HG02840 (cell line): ENCODE measurements around the gene HS6ST3.

Experiments
- ATAC-seq: cut with Tn5 transposase; IDR thresholded peaks from one replicate; pipeline ENCODE4 v1.9.1; 2021; ENCODE audit warnings: mild to moderate bottlenecking, moderate library complexity, moderate number of reproducible peaks; ENCODE audit not compliant: unreplicated experiment, low FRiP score

The HS6ST3 gene

DNA sequence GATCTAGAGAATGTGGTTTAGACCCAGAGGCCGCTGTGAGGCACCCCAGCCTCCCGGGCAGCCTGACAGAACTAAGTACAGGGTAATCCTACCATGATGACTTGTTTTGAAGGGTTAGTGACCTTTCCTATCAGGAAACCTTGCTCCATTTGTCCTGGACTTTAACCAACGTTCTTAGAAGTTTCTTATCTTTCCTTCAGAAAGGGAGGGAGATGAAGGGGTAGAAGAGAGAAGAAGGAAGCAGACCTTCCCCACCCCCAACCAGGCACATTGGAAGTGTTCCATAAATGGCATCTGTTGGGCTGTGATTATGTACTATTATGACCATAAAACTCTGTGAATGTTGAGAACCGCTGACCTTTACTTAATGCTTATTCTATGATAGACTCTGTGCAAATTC lies 720.2 kb downstream of the HS6ST3 start:
- ATAC-seq = no peak

DNA sequence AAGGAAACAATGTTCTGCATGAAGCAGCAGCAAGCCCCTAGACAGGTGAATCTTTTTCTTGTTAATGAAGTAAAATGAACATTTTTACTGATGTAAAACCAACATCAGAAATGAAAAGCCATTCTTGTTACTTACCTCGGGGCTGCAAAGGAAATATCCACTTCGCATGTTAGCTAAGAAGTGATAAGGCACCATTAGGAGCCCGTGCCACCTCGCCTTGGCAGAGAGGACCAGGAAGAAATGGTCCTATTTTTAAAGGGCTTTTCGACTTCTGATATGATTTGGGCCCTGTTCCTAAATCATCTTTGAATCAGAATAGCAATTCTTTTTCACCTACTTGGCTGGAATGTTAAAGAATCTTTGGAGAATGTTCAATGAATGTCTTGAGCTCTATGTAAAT lies 721.1 kb downstream of the HS6ST3 start:
- ATAC-seq = no peak

GRCh38 chr13:96816261-96816660 lies 726.4 kb downstream of the HS6ST3 start:
- no peak for ATAC-seq

DNA sequence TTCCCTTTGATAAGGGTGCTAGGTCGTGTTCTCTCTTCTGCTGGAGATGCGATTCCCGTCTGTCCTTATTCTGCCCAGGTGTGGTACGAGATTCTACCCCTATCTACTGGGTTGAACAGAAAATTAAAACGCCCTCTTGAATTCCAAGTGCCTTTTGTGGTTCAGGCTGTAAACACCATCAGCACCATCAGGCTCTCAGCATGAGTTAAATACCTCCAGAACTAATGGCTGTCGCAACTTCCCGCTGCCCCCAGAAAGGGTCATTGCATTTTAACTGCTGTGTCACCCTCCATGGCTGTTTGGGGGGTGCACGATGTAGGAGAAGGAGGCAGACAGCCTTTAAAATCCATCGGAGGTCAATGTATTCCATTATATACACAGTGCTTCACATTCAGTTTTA lies 727.0 kb downstream of the HS6ST3 start:
- ATAC-seq = no peak

GRCh38 chr13:96817336-96817941 lies 727.5 kb downstream of the HS6ST3 start:
- ATAC-seq = no peak

DNA sequence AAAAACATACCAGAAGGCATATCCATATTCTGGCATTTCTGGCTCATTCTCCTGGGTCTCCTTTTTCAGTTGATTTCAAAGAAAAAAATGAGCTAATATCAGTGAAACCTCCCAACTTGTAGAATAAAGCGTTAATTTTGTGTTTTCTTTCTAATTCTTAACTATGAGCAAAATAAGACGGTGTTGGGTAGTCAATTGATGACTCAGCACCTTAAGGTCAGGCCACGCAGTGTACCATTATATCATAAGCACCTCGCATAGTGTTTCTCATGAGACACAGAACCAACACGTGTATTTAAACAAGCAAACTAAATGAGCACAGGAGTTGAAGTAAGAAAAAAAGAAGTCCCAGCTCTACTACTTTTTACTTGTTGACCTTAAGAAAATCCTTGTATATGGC lies 729.5 kb downstream of the HS6ST3 start:
- ATAC-seq = no peak

- ATAC-seq = no peak
Measured at GRCh38 chr13:96821381-96821780, 731.5 kb downstream of the HS6ST3 start.

- no peak for ATAC-seq
Measured at GRCh38 chr13:96821971-96822370, 732.1 kb downstream of the HS6ST3 start.

- no peak for ATAC-seq
Measured at GRCh38 chr13:96822895-96823294, 733.0 kb downstream of the HS6ST3 start.

DNA sequence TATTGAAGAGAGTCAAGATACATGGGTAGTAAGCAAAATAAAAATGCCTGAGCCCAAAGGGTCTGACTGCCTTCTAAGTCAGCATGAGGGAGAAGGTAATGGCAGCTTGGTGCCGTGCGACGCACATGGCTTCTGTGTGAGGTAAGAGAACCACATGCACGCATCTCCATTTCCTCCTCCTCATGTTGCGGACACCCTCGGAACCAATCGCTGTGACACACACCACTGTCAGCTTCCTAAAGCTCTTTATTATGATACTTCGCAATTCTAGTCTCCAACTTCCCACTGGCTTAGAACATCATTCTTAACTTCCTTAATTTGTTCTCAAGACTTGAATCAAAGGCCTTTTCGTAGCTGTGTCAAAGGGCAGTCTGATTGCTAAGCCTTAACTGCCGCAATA lies 734.2 kb downstream of the HS6ST3 start:
- ATAC-seq = no peak

DNA sequence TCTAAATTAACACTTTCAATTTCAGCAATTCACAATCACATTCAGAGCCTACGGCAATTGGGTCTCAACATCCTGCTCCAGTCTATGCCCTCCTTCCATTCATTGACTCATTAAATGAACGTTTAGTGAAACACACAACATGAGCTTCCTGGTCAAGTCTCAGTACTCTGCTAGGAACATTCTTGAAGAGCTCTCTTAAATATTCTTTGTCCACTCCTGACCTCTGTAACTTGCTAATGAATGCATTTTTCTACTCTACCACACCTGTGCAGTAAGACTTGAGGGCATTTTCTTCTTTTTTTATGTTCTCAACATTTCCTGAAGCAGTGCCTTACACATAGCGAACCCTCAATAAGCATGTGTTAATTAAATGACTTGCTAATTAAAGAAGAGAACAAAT lies 735.7 kb downstream of the HS6ST3 start:
- no peak for ATAC-seq

DNA sequence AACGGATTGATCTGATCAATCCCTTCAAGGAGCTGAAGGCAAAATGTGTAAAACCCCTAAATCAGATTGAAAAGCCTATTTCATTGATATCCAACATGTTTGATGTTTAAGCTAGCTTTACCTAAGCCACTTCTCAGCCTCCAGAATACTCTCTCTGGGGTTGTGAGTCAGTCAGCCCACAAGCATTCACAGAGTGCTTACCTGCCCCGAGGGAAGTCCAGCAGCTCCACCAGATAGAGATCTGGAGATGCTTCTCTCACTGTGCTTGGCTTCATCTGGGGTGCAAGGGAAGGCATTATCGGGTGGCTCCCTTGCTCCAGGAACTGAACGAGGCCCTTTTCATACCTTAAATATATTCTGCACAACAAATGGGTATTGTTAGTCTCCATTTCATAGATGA lies 744.7 kb downstream of the HS6ST3 start:
- no peak for ATAC-seq

GRCh38 chr13:96835546-96835945 lies 745.6 kb downstream of the HS6ST3 start:
- no peak for ATAC-seq

DNA sequence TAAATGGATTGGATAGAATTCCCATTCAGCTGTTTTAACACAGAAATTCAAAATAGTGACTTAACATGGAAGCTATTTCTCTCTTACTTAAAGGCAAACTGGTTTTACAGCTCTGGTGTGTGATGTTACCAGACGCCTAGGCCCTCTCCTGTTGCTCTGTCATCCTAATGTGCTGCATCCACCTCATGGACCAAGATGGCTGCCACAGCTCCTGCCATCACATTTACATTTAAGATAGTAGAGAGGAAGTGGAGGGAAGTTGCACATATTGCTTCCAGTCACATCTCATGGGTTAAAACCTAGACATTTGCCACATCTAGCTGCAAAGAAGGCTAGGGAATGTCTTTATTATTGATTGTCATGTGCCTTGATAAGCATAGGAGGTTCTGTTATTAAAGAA lies 746.8 kb downstream of the HS6ST3 start:
- no peak for ATAC-seq

GRCh38 chr13:96837809-96838208 lies 747.9 kb downstream of the HS6ST3 start:
- ATAC-seq = no peak

- no peak for ATAC-seq
Measured at GRCh38 chr13:96844195-96844594, 754.3 kb downstream of the HS6ST3 start.

DNA sequence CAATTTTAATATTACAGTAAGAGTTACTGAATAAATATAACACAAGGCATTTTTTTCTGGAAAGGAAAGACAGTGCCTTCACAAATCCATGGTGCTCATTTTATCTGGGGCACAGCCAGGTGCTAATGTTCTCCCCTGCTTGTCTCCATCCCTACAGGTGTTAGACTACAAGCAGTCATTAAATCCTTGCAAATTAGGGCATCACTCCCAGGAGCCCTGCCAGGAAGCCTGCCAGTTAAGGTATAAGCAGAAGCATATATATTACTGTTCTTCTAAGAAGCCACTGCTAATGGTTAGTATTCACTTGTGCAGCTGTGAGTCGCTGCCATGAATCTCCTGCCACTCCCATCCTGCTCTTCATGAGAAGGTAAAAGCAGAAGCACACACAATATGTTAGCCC lies 754.7 kb downstream of the HS6ST3 start:
- ATAC-seq = no peak

DNA sequence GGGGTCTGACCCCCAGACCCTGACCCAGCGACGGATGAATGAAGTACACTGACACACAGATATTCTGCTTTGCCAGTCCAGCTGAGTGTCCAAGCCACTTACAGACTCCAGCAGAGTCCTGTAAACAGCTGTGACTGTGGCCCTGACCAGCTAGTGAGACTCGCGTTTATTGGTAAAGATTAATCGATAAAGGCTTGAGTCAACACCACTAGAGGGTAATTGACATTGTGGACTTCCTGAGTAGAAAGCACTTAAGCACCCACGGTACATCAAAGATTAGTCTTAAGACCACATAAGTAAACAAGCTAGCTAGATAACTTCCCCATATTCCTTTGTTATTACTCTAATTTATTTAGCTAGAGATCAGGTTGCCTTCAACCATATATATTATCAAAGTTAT lies 758.4 kb downstream of the HS6ST3 start:
- no peak for ATAC-seq

GRCh38 chr13:96849091-96849490 lies 759.2 kb downstream of the HS6ST3 start:
- ATAC-seq = no peak

GRCh38 chr13:96850538-96851145 lies 760.7 kb downstream of the HS6ST3 start:
- ATAC-seq = no peak

GRCh38 chr13:96851856-96852445 lies 762.0 kb downstream of the HS6ST3 start:
- ATAC-seq = no peak

- no peak for ATAC-seq
Measured at GRCh38 chr13:96858133-96858826, 768.4 kb downstream of the HS6ST3 start.
